ENCODE measurements around the gene CA4.
"Not testable (repeated sequence)": the region's sequence is repeated elsewhere in the genome, so short reads cannot be mapped to it uniquely, and the experiment has no call there.

- not testable (repeated sequence) for TF ChIP-seq CTCF, POLR2A (IDR thresholded peaks at IDR 0.05)
Measured at GRCh38 chr17:60178180-60178579, 28.4 kb downstream of the CA4 start.

Data from lower leg skin (tissue), 3 donors.